PC-3 (cell line): ENCODE results near the gene SDCBP2.

Experiments used
- EZH2 ChIP-seq: fragments of 300-600 bp; sonication (generic); IDR thresholded peaks from one replicate; pipeline ENCODE4 v1.6.1; 2017; ENCODE audit warnings: antibody characterized with exemption, mild to moderate bottlenecking, low read length; ENCODE audit not compliant: unreplicated experiment
- EZH2phosphoT487 ChIP-seq: fragments of 300-600 bp; sonication (generic); IDR thresholded peaks from 2 replicates; pipeline ENCODE4 v1.6.1; 2018; ENCODE audit warnings: mild to moderate bottlenecking, antibody characterized with exemption, low read length, borderline replicate concordance
- TF ChIP-seq, protein P1 (sequence below): fragments of 300-600 bp; sonication (generic); conservative IDR thresholded peaks from 2 replicates; pipeline ENCODE4 v1.5.1; 2017; ENCODE audit warnings: antibody characterized with exemption, low read depth, mild to moderate bottlenecking, low read length

- TF ChIP-seq, protein P1, sequence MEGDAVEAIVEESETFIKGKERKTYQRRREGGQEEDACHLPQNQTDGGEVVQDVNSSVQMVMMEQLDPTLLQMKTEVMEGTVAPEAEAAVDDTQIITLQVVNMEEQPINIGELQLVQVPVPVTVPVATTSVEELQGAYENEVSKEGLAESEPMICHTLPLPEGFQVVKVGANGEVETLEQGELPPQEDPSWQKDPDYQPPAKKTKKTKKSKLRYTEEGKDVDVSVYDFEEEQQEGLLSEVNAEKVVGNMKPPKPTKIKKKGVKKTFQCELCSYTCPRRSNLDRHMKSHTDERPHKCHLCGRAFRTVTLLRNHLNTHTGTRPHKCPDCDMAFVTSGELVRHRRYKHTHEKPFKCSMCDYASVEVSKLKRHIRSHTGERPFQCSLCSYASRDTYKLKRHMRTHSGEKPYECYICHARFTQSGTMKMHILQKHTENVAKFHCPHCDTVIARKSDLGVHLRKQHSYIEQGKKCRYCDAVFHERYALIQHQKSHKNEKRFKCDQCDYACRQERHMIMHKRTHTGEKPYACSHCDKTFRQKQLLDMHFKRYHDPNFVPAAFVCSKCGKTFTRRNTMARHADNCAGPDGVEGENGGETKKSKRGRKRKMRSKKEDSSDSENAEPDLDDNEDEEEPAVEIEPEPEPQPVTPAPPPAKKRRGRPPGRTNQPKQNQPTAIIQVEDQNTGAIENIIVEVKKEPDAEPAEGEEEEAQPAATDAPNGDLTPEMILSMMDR, result no peak
- TF ChIP-seq EZH2, result no peak
- TF ChIP-seq EZH2phosphoT487, result no peak
Measured at GRCh38 chr20:1269850-1270249, 59.1 kb downstream of the SDCBP2 start.
